Mononuclear cell (primary cell): ENCODE data around the gene SGK1. TPM values are rescaled to one million over a fixed set of nuclear protein-coding genes. Genes with fewer than 3 reads are reported as not detected.
"Not testable (repeated sequence)": the region's sequence is repeated elsewhere in the genome, so short reads cannot be mapped to it uniquely, and the experiment has no call there.

Experiments
- H3K27me3 ChIP-seq: 2 replicates; pipeline ENCODE4 v1.6.0; 2011; ENCODE audit warnings: low read length, control low read depth; ENCODE audit not compliant: insufficient read depth
- H3K4me1 ChIP-seq: 2 replicates; pipeline ENCODE4 v1.5.1; 2011; ENCODE audit warnings: mild to moderate bottlenecking, low read length, control low read depth; ENCODE audit not compliant: insufficient read depth
- H3K4me3 ChIP-seq: 2 replicates; pipeline ENCODE4 v1.5.1; 2011; ENCODE audit warnings: mild to moderate bottlenecking, low read length, moderate library complexity
- H3K9me3 ChIP-seq: 2 replicates; pipeline ENCODE4 v1.5.1; 2011; ENCODE audit warnings: low read depth, mild to moderate bottlenecking, control low read depth, low read length
- total RNA-seq: library from RNA; depleted of rRNA; stranded (reverse); fragments of >200 nt; gene quantifications from one replicate; pipeline ENCODE4 v1.2.3, GENCODE V29; 2012

SGK1 gene
- total RNA-seq, 1 donor: 1,288 TPM

GRCh38 chr6:134216301-134217010, 101.5 kb downstream of the SGK1 start:
- Histone ChIP-seq H3K4me3 (no peak overlapping the region), H3K27me3 (no peaks in the 10 kb centered on the region), H3K4me1 (peaks cover 26% of the 10 kb centered on the region), H3K9me3 (no peaks in the 10 kb centered on the region)

- not testable (repeated sequence) for H3K27me3 ChIP-seq, H3K9me3 ChIP-seq, H3K4me3 ChIP-seq
- peaks cover 26% of the 10 kb centered on the region for H3K4me1 ChIP-seq
Measured at GRCh38 chr6:134213410-134213809, 104.5 kb downstream of the SGK1 start.

GRCh38 chr6:134211297-134211696, 106.6 kb downstream of the SGK1 start:
- Histone ChIP-seq H3K9me3 (no peaks in the 10 kb centered on the region), H3K4me3 (no peak overlapping the region), H3K27me3 (no peaks in the 10 kb centered on the region), H3K4me1 (peaks cover 8% of the 10 kb centered on the region)

GRCh38 chr6:134207421-134207820, 110.5 kb downstream of the SGK1 start:
- H3K9me3 ChIP-seq: no peaks in the 10 kb centered on the region
- H3K4me3 ChIP-seq: no peak overlapping the region
- H3K27me3 ChIP-seq: no peaks in the 10 kb centered on the region
- H3K4me1 ChIP-seq: no peaks in the 10 kb centered on the region

- H3K27me3 ChIP-seq: no peaks in the 10 kb centered on the region
- H3K9me3 ChIP-seq: no peaks in the 10 kb centered on the region
- H3K4me1 ChIP-seq: peaks cover 4% of the 10 kb centered on the region
- no peak overlapping the region for H3K4me3 ChIP-seq
Measured at GRCh38 chr6:134205366-134205765, 112.5 kb downstream of the SGK1 start.

- H3K9me3 ChIP-seq, H3K27me3 ChIP-seq, H3K4me1 ChIP-seq, H3K4me3 ChIP-seq: not testable (repeated sequence)
Measured at GRCh38 chr6:134204759-134205158, 113.2 kb downstream of the SGK1 start.

GRCh38 chr6:134204031-134204430, 113.9 kb downstream of the SGK1 start:
- H3K4me3 ChIP-seq: no peak overlapping the region
- peaks cover 4% of the 10 kb centered on the region for H3K4me1 ChIP-seq
- no peaks in the 10 kb centered on the region for H3K9me3 ChIP-seq
- no peaks in the 10 kb centered on the region for H3K27me3 ChIP-seq

GRCh38 chr6:134201716-134202115, 116.2 kb downstream of the SGK1 start:
- no peak overlapping the region for H3K4me3 ChIP-seq
- no peaks in the 10 kb centered on the region for H3K9me3 ChIP-seq
- peaks cover 4% of the 10 kb centered on the region for H3K4me1 ChIP-seq
- H3K27me3 ChIP-seq: no peaks in the 10 kb centered on the region

GRCh38 chr6:134199848-134200606, 117.9 kb downstream of the SGK1 start:
- Histone ChIP-seq H3K4me3 (no peak overlapping the region), H3K4me1 (peaks cover 4% of the 10 kb centered on the region), H3K9me3 (no peaks in the 10 kb centered on the region), H3K27me3 (no peaks in the 10 kb centered on the region)

- Histone ChIP-seq H3K27me3 (no peaks in the 10 kb centered on the region), H3K4me1 (peaks cover 4% of the 10 kb centered on the region), H3K4me3 (no peak overlapping the region)
Measured at GRCh38 chr6:134198093-134198492, 119.8 kb downstream of the SGK1 start.

GRCh38 chr6:134197685-134198084, 120.2 kb downstream of the SGK1 start:
- not testable (repeated sequence) for H3K4me1 ChIP-seq, H3K9me3 ChIP-seq, H3K27me3 ChIP-seq, H3K4me3 ChIP-seq

More at GRCh38 chr6:134198093-134198492, 119.8 kb downstream of the SGK1 start:
- no peaks in the 10 kb centered on the region for H3K9me3 ChIP-seq

GRCh38 chr6:134196568-134197193, 121.2 kb downstream of the SGK1 start:
- no peaks in the 10 kb centered on the region for H3K9me3 ChIP-seq
- peaks cover 2% of the 10 kb centered on the region for H3K4me1 ChIP-seq
- H3K4me3 ChIP-seq: no peak overlapping the region
- no peaks in the 10 kb centered on the region for H3K27me3 ChIP-seq

GRCh38 chr6:134195985-134196384, 121.9 kb downstream of the SGK1 start:
- H3K4me3 ChIP-seq: no peak overlapping the region
- no peaks in the 10 kb centered on the region for H3K9me3 ChIP-seq
- H3K4me1 ChIP-seq: no peaks in the 10 kb centered on the region
- no peaks in the 10 kb centered on the region for H3K27me3 ChIP-seq

GRCh38 chr6:134195164-134195906, 122.6 kb downstream of the SGK1 start:
- Histone ChIP-seq H3K9me3 (no peaks in the 10 kb centered on the region), H3K27me3 (no peaks in the 10 kb centered on the region), H3K4me1 (no peaks in the 10 kb centered on the region), H3K4me3 (no peak overlapping the region)
